Upper lobe of left lung (tissue), 4 donors: ENCODE measurements around the gene SMIM20.

Experiments
- EP300 ChIP-seq, 4 donors: sonication (generic); formaldehyde crosslinking; IDR thresholded peaks; one replicate each; pipeline ENCODE4 v1.5.1; 2017; ENCODE audit warnings: antibody characterized with exemption in 4 of 4, control low read depth in 2 of 4
- POLR2A ChIP-seq, 4 donors: fragments of 450-650 bp; IDR thresholded peaks; one replicate each; pipeline ENCODE4 v1.5.1; 2016 to 2017; ENCODE audit warnings: antibody characterized with exemption in 4 of 4, mild to moderate bottlenecking in 2 of 4
- POLR2AphosphoS5 ChIP-seq, 2 donors: sonication (generic); formaldehyde crosslinking; IDR thresholded peaks; one replicate each; pipeline ENCODE4 v1.5.1; 2017; ENCODE audit warnings: antibody characterized with exemption in 2 of 2
- TF ChIP-seq, protein P1 (sequence below), 6 experiments: fragments of 450-650 bp in 4 of 6; fragments of 200-600 bp in 2 of 6; sonication (generic) in 2 of 6; IDR thresholded peaks; one replicate each; pipeline ENCODE4 v1.5.1; 2016 to 2019; ENCODE audit warnings: antibody characterized with exemption in 6 of 6

DNA sequence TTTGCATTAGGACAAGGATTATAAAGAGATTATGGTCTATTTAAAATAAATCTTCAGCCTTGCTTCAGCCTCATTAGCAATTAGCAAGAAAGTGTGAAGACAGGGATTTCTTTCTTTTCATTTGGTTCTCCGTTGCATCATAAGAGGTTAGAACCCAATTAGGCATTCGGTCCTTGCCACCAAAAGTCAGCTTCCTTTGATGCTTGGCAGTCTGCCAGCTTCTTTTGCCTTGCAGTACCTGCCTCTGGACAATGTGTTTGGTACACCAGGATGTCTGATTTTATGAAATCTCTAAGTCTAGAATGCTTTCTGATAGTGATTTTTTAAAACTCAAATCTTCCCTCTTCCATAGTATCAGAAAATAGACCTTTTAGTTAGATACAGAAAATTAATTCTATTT lies 12.4 kb downstream of the SMIM20 start:
- TF ChIP-seq, protein P1, sequence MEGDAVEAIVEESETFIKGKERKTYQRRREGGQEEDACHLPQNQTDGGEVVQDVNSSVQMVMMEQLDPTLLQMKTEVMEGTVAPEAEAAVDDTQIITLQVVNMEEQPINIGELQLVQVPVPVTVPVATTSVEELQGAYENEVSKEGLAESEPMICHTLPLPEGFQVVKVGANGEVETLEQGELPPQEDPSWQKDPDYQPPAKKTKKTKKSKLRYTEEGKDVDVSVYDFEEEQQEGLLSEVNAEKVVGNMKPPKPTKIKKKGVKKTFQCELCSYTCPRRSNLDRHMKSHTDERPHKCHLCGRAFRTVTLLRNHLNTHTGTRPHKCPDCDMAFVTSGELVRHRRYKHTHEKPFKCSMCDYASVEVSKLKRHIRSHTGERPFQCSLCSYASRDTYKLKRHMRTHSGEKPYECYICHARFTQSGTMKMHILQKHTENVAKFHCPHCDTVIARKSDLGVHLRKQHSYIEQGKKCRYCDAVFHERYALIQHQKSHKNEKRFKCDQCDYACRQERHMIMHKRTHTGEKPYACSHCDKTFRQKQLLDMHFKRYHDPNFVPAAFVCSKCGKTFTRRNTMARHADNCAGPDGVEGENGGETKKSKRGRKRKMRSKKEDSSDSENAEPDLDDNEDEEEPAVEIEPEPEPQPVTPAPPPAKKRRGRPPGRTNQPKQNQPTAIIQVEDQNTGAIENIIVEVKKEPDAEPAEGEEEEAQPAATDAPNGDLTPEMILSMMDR (IDR thresholded peaks at IDR 0.05) = no peak
- no peak for TF ChIP-seq POLR2AphosphoS5 (IDR thresholded peaks at IDR 0.05)
- TF ChIP-seq POLR2A (IDR thresholded peaks at IDR 0.05) = no peak
- no peak for TF ChIP-seq EP300 (IDR thresholded peaks at IDR 0.05)
